WTC11 (cell line): ENCODE measurements around the gene LAT. TPM values are rescaled to one million over a fixed set of nuclear protein-coding genes. Genes with fewer than 3 reads are reported as not detected.

ENCODE experiments used
- ATAC-seq: fragments of 200-7000 bp; cut with Tn5 transposase; 2 replicates; pipeline ENCODE4 v1.10.0; 2021; ENCODE audit warnings: mild to moderate bottlenecking, moderate library complexity
- CTCF ChIA-PET: fragments of 300-600 bp; sonication (Branson Sonifier 250); formaldehyde crosslinking; loops from one replicate; lab custom pipeline; 2021; ENCODE audit warnings: antibody characterized with exemption; lab: Charles Lee
- POLR2A ChIA-PET: fragments of 350-600 bp; sonication (Branson Sonifier 250); formaldehyde crosslinking; loops from one replicate; lab custom pipeline; 2021; ENCODE audit warnings: antibody characterized with exemption; lab: Charles Lee
- DNase-seq: peaks from one replicate; pipeline ENCODE4 v3.0.0; 2021; ENCODE audit warnings: low spot score
- H3K27ac Mint-ChIP-seq: 2 replicates; pipeline ENCODE4 v1.8.0; 2021; ENCODE audit warnings: mixed read lengths
- H3K27me3 Mint-ChIP-seq: 2 replicates; pipeline ENCODE4 v1.8.0; 2021; ENCODE audit warnings: low read depth, mild to moderate bottlenecking, moderate library complexity, mixed read lengths
- H3K36me3 Mint-ChIP-seq: 2 replicates; pipeline ENCODE4 v1.8.0; 2021; ENCODE audit warnings: mixed read lengths
- H3K4me1 Mint-ChIP-seq: 2 replicates; pipeline ENCODE4 v1.8.0; 2022; ENCODE audit warnings: mixed read lengths
- H3K4me3 Mint-ChIP-seq: 2 replicates; pipeline ENCODE4 v1.8.0; 2021; ENCODE audit warnings: mild to moderate bottlenecking, moderate library complexity, mixed read lengths
- H3K9me3 Mint-ChIP-seq: 2 replicates; pipeline ENCODE4 v1.8.0; 2021; ENCODE audit warnings: mixed read lengths
- ARID4B ChIP-seq: sonication (generic); formaldehyde crosslinking; IDR thresholded peaks from 2 replicates; pipeline ENCODE4 v1.8.0; 2023; ENCODE audit warnings: missing genetic modification reagents, mild to moderate bottlenecking, borderline replicate concordance
- ELF4 ChIP-seq: sonication (generic); formaldehyde crosslinking; IDR thresholded peaks from 2 replicates; pipeline ENCODE4 v1.8.1; 2022; ENCODE audit warnings: low read depth, mild to moderate bottlenecking, moderate library complexity, missing genetic modification reagents
- MAX ChIP-seq: sonication (generic); formaldehyde crosslinking; IDR thresholded peaks from 2 replicates; pipeline ENCODE4 v1.8.0; 2022; ENCODE audit warnings: mild to moderate bottlenecking, missing genetic modification reagents
- MLX ChIP-seq: sonication (generic); formaldehyde crosslinking; IDR thresholded peaks from 2 replicates; pipeline ENCODE4 v1.8.1; 2023; ENCODE audit warnings: mild to moderate bottlenecking, missing genetic modification reagents, moderate library complexity
- NR1H2 ChIP-seq: sonication (generic); formaldehyde crosslinking; IDR thresholded peaks from 2 replicates; pipeline ENCODE4 v1.9.0; 2021; ENCODE audit warnings: mild to moderate bottlenecking, moderate library complexity, missing genetic modification reagents
- SMAD3 ChIP-seq: sonication (generic); formaldehyde crosslinking; IDR thresholded peaks from 2 replicates; pipeline ENCODE4 v1.8.0; 2022; ENCODE audit warnings: missing genetic modification reagents, mild to moderate bottlenecking, borderline replicate concordance
- SOX15 ChIP-seq: fragments of 250-450 bp; sonication (Bioruptor Pico); IDR thresholded peaks from 2 replicates; pipeline ENCODE4 v1.9.0; 2021; ENCODE audit warnings: mild to moderate bottlenecking
- SP1 ChIP-seq: sonication (generic); formaldehyde crosslinking; conservative IDR thresholded peaks from 2 replicates; pipeline ENCODE4 v1.8.1; 2022; ENCODE audit warnings: missing genetic modification reagents
- TEAD4 ChIP-seq: sonication (generic); formaldehyde crosslinking; IDR thresholded peaks from 2 replicates; pipeline ENCODE4 v1.8.0; 2022; ENCODE audit warnings: mild to moderate bottlenecking, missing genetic modification reagents
- ZNF121 ChIP-seq: sonication (generic); formaldehyde crosslinking; IDR thresholded peaks from 2 replicates; pipeline ENCODE4 v1.8.0; 2023; ENCODE audit warnings: missing genetic modification reagents
- ZNF138 ChIP-seq: sonication (generic); formaldehyde crosslinking; conservative IDR thresholded peaks from 2 replicates; pipeline ENCODE4 v1.8.1; 2022; ENCODE audit warnings: mild to moderate bottlenecking, moderate library complexity, missing genetic modification reagents
- ZNF263 ChIP-seq: sonication (generic); formaldehyde crosslinking; IDR thresholded peaks from 2 replicates; pipeline ENCODE4 v1.8.1; 2022; ENCODE audit warnings: low read depth, mild to moderate bottlenecking, moderate library complexity, missing genetic modification reagents
- ZNF423 ChIP-seq: fragments of 250-450 bp; sonication (Bioruptor Pico); IDR thresholded peaks from 2 replicates; pipeline ENCODE4 v2.1.2; 2022; ENCODE audit warnings: mild to moderate bottlenecking, moderate library complexity
- total RNA-seq: library from RNA; stranded (reverse); gene quantifications from 3 replicates; pipeline ENCODE4 v1.2.3, GENCODE V29; 2021
- TF ChIP-seq, protein P1 (sequence below): sonication (generic); formaldehyde crosslinking; IDR thresholded peaks from 2 replicates; pipeline ENCODE4 v1.8.1; 2023; ENCODE audit warnings: mild to moderate bottlenecking, moderate library complexity, missing genetic modification reagents
- TF ChIP-seq, protein P2 (sequence below): fragments of 250-450 bp; sonication (Bioruptor Pico); IDR thresholded peaks from 2 replicates; pipeline ENCODE4 v1.9.0; 2021; ENCODE audit warnings: moderate library complexity, mild to moderate bottlenecking, inconsistent platforms, borderline replicate concordance
- TF ChIP-seq, protein P3 (sequence below): sonication (generic); formaldehyde crosslinking; IDR thresholded peaks from 2 replicates; pipeline ENCODE4 v1.8.0; 2023; ENCODE audit warnings: missing genetic modification reagents
- TF ChIP-seq, protein P4 (sequence below): fragments of 250-450 bp; sonication (Bioruptor Pico); IDR thresholded peaks from 2 replicates; pipeline ENCODE4 v1.9.0; 2021; ENCODE audit warnings: mild to moderate bottlenecking, borderline replicate concordance

The LAT gene
- total RNA-seq, 1 experiment from 2014 or later: 5.6 TPM

GRCh38 chr16:28986492-28986891 is 1.6 kb downstream of the LAT start (continued):
- TF ChIP-seq ARID4B (CRISPR knock-in tag) (no peak), TEAD4 (CRISPR knock-in tag) (no peak), NR1H2 (no peak)
- TF ChIP-seq, protein P1, sequence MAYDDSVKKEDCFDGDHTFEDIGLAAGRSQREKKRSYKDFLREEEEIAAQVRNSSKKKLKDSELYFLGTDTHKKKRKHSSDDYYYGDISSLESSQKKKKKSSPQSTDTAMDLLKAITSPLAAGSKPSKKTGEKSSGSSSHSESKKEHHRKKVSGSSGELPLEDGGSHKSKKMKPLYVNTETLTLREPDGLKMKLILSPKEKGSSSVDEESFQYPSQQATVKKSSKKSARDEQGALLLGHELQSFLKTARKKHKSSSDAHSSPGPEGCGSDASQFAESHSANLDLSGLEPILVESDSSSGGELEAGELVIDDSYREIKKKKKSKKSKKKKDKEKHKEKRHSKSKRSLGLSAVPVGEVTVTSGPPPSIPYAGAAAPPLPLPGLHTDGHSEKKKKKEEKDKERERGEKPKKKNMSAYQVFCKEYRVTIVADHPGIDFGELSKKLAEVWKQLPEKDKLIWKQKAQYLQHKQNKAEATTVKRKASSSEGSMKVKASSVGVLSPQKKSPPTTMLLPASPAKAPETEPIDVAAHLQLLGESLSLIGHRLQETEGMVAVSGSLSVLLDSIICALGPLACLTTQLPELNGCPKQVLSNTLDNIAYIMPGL (CRISPR knock-in tag): no peak
- TF ChIP-seq, protein P2, sequence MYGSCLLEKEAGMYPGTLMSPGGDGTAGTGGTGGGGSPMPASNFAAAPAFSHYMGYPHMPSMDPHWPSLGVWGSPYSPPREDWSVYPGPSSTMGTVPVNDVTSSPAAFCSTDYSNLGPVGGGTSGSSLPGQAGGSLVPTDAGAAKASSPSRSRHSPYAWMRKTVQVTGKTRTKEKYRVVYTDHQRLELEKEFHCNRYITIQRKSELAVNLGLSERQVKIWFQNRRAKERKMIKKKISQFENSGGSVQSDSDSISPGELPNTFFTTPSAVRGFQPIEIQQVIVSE (CRISPR knock-in tag): no peak

DNA sequence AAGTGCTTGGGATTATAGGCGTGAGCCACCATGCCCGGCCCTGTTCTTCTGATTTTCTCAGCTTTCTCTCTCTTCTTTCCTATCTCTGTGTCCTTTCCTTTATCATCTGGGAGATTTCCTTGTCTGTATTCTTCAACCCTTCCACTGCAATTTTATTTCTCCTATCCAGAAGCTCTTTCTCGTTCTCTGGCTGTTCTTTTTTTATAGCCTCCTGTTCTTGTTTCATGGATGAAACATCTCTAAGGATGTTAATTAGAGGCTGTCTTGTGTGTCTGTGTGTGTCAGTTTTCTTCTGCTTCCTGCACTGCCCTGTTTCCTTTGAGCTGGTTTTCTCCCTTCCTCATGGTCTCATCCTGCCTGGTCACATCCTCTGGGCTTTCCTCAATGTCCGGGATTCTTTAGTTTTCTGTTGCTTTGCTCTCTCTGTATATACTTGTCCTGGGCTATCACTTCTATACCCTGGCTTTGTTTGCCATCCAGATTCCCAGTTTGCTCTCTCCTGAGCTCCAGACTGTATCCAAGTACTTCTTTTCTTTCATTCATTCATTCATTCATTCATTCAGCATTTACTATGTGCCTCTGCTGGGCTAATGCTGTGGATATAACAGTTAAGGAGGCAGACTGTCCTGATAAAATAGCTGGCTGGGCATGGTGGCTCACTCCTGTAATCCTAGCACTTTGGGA is 2.5 kb downstream of the LAT start:
- DNase-seq (no peak), ATAC-seq (no peak)
- Mint-ChIP-seq H3K9me3 (peaks cover 7% of the 10 kb centered on the region), H3K27ac (no peak overlapping the region), H3K4me3 (no peak overlapping the region), H3K36me3 (peaks cover 17% of the 10 kb centered on the region), H3K27me3 (no peaks in the 10 kb centered on the region), H3K4me1 (no peaks in the 10 kb centered on the region)
- ChIA-PET CTCF (interaction anchor here (1.5 kb wide), 1 partner anchor 10 kb away, joined by 7 read pairs; no protein-coding TSS in a partner anchor), POLR2A (no interaction called here)
- TF ChIP-seq NR1H2: no peak
- no peak for TF ChIP-seq SMAD3
- TF ChIP-seq, protein P3, sequence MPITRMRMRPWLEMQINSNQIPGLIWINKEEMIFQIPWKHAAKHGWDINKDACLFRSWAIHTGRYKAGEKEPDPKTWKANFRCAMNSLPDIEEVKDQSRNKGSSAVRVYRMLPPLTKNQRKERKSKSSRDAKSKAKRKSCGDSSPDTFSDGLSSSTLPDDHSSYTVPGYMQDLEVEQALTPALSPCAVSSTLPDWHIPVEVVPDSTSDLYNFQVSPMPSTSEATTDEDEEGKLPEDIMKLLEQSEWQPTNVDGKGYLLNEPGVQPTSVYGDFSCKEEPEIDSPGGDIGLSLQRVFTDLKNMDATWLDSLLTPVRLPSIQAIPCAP (CRISPR knock-in tag): no peak
- TF ChIP-seq MLX (CRISPR knock-in tag): no peak
- TF ChIP-seq MAX (CRISPR knock-in tag): no peak
- no peak for TF ChIP-seq ZNF423 (CRISPR knock-in tag)
- no peak for TF ChIP-seq ARID4B (CRISPR knock-in tag)
- TF ChIP-seq ZNF138 (CRISPR knock-in tag): no peak
- TF ChIP-seq SOX15 (CRISPR knock-in tag): no peak
- no peak for TF ChIP-seq ELF4 (CRISPR knock-in tag)
- no peak for TF ChIP-seq ZNF121 (CRISPR knock-in tag)
- TF ChIP-seq, protein P4, sequence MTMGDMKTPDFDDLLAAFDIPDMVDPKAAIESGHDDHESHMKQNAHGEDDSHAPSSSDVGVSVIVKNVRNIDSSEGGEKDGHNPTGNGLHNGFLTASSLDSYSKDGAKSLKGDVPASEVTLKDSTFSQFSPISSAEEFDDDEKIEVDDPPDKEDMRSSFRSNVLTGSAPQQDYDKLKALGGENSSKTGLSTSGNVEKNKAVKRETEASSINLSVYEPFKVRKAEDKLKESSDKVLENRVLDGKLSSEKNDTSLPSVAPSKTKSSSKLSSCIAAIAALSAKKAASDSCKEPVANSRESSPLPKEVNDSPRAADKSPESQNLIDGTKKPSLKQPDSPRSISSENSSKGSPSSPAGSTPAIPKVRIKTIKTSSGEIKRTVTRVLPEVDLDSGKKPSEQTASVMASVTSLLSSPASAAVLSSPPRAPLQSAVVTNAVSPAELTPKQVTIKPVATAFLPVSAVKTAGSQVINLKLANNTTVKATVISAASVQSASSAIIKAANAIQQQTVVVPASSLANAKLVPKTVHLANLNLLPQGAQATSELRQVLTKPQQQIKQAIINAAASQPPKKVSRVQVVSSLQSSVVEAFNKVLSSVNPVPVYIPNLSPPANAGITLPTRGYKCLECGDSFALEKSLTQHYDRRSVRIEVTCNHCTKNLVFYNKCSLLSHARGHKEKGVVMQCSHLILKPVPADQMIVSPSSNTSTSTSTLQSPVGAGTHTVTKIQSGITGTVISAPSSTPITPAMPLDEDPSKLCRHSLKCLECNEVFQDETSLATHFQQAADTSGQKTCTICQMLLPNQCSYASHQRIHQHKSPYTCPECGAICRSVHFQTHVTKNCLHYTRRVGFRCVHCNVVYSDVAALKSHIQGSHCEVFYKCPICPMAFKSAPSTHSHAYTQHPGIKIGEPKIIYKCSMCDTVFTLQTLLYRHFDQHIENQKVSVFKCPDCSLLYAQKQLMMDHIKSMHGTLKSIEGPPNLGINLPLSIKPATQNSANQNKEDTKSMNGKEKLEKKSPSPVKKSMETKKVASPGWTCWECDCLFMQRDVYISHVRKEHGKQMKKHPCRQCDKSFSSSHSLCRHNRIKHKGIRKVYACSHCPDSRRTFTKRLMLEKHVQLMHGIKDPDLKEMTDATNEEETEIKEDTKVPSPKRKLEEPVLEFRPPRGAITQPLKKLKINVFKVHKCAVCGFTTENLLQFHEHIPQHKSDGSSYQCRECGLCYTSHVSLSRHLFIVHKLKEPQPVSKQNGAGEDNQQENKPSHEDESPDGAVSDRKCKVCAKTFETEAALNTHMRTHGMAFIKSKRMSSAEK: no peak
- TF ChIP-seq SP1 (CRISPR knock-in tag): no peak
- no peak for TF ChIP-seq ZNF263
